Endodermal cell (in vitro differentiated cells): ENCODE results near the gene MEI1. TPM values are rescaled to one million over a fixed set of nuclear protein-coding genes. Genes with fewer than 3 reads are reported as not detected.

Source experiments
- DNase-seq: peaks from one replicate; pipeline ENCODE4 v3.0.0-alpha.2; 2017
- H3K27ac ChIP-seq: 2 replicates; pipeline ENCODE4 v1.5.1; 2013; ENCODE audit warnings: mild to moderate bottlenecking, low read depth, low read length, moderate library complexity
- H3K27me3 ChIP-seq: 2 replicates; pipeline ENCODE4 v1.6.1; 2013; ENCODE audit warnings: mild to moderate bottlenecking, low read length, moderate library complexity; ENCODE audit not compliant: insufficient read depth, control insufficient read depth, poor library complexity, severe bottlenecking
- H3K36me3 ChIP-seq: 2 replicates; pipeline ENCODE4 v1.7.0; 2013; ENCODE audit warnings: mild to moderate bottlenecking, low read length, moderate library complexity; ENCODE audit not compliant: control insufficient read depth, insufficient read depth
- H3K4me1 ChIP-seq: one replicate; pipeline ENCODE4 v1.7.0; 2013; ENCODE audit warnings: low read length; ENCODE audit not compliant: control insufficient read depth, insufficient read depth
- H3K4me3 ChIP-seq: 2 replicates; pipeline ENCODE4 v1.5.1; 2013; ENCODE audit warnings: mild to moderate bottlenecking, low read length, moderate library complexity
- H3K9ac ChIP-seq: 2 replicates; pipeline ENCODE4 v1.6.1; 2013; ENCODE audit warnings: mild to moderate bottlenecking, low read length, moderate library complexity; ENCODE audit not compliant: poor library complexity, severe bottlenecking; ENCODE audit errors: extremely low read depth
- H3K9me3 ChIP-seq: 2 replicates; pipeline ENCODE4 v1.6.1; 2013; ENCODE audit warnings: mild to moderate bottlenecking, low read length, moderate library complexity; ENCODE audit not compliant: control insufficient read depth
- H3K27ac Mint-ChIP-seq: 2 replicates; pipeline ENCODE4 v1.8.0; 2020; ENCODE audit warnings: mixed read lengths
- H3K27me3 Mint-ChIP-seq: 2 replicates; pipeline ENCODE4 v1.8.0; 2021; ENCODE audit warnings: mild to moderate bottlenecking, mixed read lengths; ENCODE audit not compliant: insufficient read depth
- H3K36me3 Mint-ChIP-seq: 2 replicates; pipeline ENCODE4 v1.8.0; 2020; ENCODE audit warnings: low read depth, mixed read lengths
- H3K4me1 Mint-ChIP-seq: 2 replicates; pipeline ENCODE4 v1.8.0; 2020; ENCODE audit warnings: mixed read lengths
- H3K4me3 Mint-ChIP-seq: 2 replicates; pipeline ENCODE4 v1.8.0; 2020; ENCODE audit warnings: mild to moderate bottlenecking, moderate library complexity, mixed read lengths
- H3K9me3 Mint-ChIP-seq: 2 replicates; pipeline ENCODE4 v1.8.0; 2020; ENCODE audit warnings: mild to moderate bottlenecking, mixed read lengths
- CTCF ChIP-seq: fragments of 200-600 bp; sonication (generic); conservative IDR thresholded peaks from 2 replicates; pipeline ENCODE4 v1.5.0; 2021; ENCODE audit warnings: antibody characterized with exemption, mild to moderate bottlenecking
- WGBS, 2 experiments: methylation state at CpG; one replicate each; pipeline versions ENCODE4 v1.1.5 to v1.1.7; 2013; ENCODE audit warnings: missing lambda C conversion rate in 2 of 2, mixed read lengths in 1 of 2; ENCODE audit not compliant: insufficient coverage in 1 of 2, insufficient read length in 1 of 2; 5-methylcytosine and 5-hydroxymethylcytosine counted together
- total RNA-seq, 2 donors: library from RNA; stranded (reverse); fragmentation: NEBNext Ultra II Directional in 1 of 2; extraction: Animal tissue kit (Norgen Biotek cat#: 25700) in 1 of 2; gene quantifications; 2 replicates in 1 of 2; 3 replicates in 1 of 2; pipeline ENCODE4 v1.2.1, GENCODE V29; 2021

MEI1 gene
- total RNA-seq, 2 donors from 2014 or later: 1.2 to 1.5 TPM

- no peaks in the 10 kb centered on the region for H3K27me3 ChIP-seq
- Mint-ChIP-seq H3K9me3 (peaks cover 6% of the 10 kb centered on the region), H3K4me1 (peaks cover 2% of the 10 kb centered on the region), H3K4me3 (no peak overlapping the region), H3K27me3 (peaks cover 44% of the 10 kb centered on the region), H3K27ac (no peak overlapping the region), H3K36me3 (peaks cover 3% of the 10 kb centered on the region)
- no peak overlapping the region for H3K4me3 ChIP-seq
- 92 to 95% methylated on average over 6 to 9 of the region's 9 CpGs for WGBS, 2 experiments
- no peaks in the 10 kb centered on the region for H3K36me3 ChIP-seq
- no peak for DNase-seq
- H3K27ac ChIP-seq: no peak overlapping the region
- TF ChIP-seq CTCF: no peak
- H3K4me1 ChIP-seq: peaks cover under 1% of the 10 kb centered on the region
- H3K9ac ChIP-seq: no peak overlapping the region
- no peaks in the 10 kb centered on the region for H3K9me3 ChIP-seq
Measured at GRCh38 chr22:41702763-41703162, 3.5 kb downstream of the MEI1 start.

- peaks cover 27% of the 10 kb centered on the region for H3K27me3 Mint-ChIP-seq
- Histone ChIP-seq H3K9me3 (no peaks in the 10 kb centered on the region), H3K36me3 (no peaks in the 10 kb centered on the region), H3K9ac (no peak overlapping the region), H3K4me1 (no peaks in the 10 kb centered on the region), H3K27ac (no peak overlapping the region), H3K27me3 (no peaks in the 10 kb centered on the region), H3K4me3 (no peak overlapping the region)
- H3K27ac Mint-ChIP-seq: no peak overlapping the region
- H3K4me1 Mint-ChIP-seq: no peaks in the 10 kb centered on the region
- TF ChIP-seq CTCF: no peak
- H3K4me3 Mint-ChIP-seq: no peak overlapping the region
- no peaks in the 10 kb centered on the region for H3K36me3 Mint-ChIP-seq
- H3K9me3 Mint-ChIP-seq: no peaks in the 10 kb centered on the region
- 93 to 95% methylated on average over 8 to 10 of the region's 10 CpGs for WGBS, 2 experiments
- DNase-seq: no peak
Measured at GRCh38 chr22:41709341-41709740, 10.0 kb downstream of the MEI1 start.

- Mint-ChIP-seq H3K4me3 (no peak overlapping the region), H3K27me3 (peaks cover 20% of the 10 kb centered on the region), H3K27ac (no peak overlapping the region), H3K36me3 (no peaks in the 10 kb centered on the region), H3K4me1 (no peaks in the 10 kb centered on the region), H3K9me3 (no peaks in the 10 kb centered on the region)
- Histone ChIP-seq H3K27ac (no peak overlapping the region), H3K36me3 (no peaks in the 10 kb centered on the region), H3K9ac (no peak overlapping the region), H3K27me3 (no peaks in the 10 kb centered on the region), H3K4me1 (no peaks in the 10 kb centered on the region), H3K4me3 (no peak overlapping the region), H3K9me3 (no peaks in the 10 kb centered on the region)
- no peak for DNase-seq
- no peak for TF ChIP-seq CTCF
- 92 to 95% methylated on average over 9 of the region's 9 CpGs for WGBS, 2 experiments
Measured at GRCh38 chr22:41713004-41713403, 13.7 kb downstream of the MEI1 start.
